GM11168 (cell line): Measurements from ENCODE around the gene PJVK.
"Not testable (repeated sequence)": the region's sequence is repeated elsewhere in the genome, so short reads cannot be mapped to it uniquely, and the experiment has no call there.

Source experiments
- in situ Hi-C: fragments of 300-500 bp; cut with MboI; formaldehyde crosslinking; loops from one replicate; pipeline ENCODE4 v1.12.0; 2022; ENCODE audit warnings: low sequenced_read_pairs; ENCODE audit not compliant: unreplicated experiment

The PJVK gene

GRCh38 chr2:178427458-178427857, 23.7 kb upstream of the PJVK start:
- in situ Hi-C loops = no loop called here

- in situ Hi-C loops = no loop called here
These were observed 22.8 kb upstream of the PJVK start for GRCh38 chr2:178428396-178428806.

GRCh38 chr2:178429336-178429735, 21.8 kb upstream of the PJVK start:
- in situ Hi-C loops = no loop called here

DNA sequence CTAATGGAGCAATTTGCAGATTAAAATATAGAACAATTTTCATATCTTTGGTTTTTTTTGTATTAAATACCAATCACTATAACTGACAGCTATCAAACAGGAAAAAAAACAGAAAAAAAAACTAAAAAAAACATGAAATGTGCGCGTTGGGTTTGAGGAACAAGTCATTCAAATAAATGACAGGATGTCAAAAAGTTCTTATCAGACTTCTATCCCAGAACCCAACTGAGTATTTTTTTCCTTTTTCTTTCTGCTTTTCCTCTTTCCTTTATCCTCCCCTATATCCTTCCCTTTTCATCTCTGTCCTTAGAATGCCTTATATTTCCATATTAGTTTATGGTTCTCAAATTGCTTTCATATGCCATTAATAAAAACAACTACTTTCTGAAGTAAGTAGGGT, 14.5 kb upstream of the PJVK start:
- in situ Hi-C loops = no loop called here

DNA sequence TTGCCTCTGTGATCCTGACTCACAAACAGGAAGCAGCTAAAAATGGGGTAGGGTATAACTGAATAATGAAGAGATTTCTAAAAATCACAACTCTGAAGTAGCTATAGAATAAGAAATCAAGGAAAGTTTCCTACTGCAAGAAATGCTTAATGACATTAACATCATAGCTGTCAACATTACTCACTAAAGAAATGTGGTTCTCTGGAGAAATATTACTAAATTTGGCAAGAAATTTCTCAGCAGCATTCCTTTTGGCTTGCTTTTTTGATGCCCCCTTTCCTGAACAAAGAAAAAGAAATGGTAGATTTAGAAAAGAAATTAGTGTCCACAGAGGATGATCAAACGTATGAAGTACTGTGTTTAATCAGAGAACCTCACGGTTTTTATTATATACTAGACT, 9.8 kb upstream of the PJVK start:
- in situ Hi-C loops = no loop called here

- in situ Hi-C loops = no loop called here
These were observed 2.1 kb upstream of the PJVK start for GRCh38 chr2:178448968-178449661.

GRCh38 chr2:178449700-178450523, 1.3 kb upstream of the PJVK start:
- in situ Hi-C loops = no loop called here

- in situ Hi-C loops = no loop called here
These were observed 729 bp upstream of the PJVK start for GRCh38 chr2:178450524-178450773.

DNA sequence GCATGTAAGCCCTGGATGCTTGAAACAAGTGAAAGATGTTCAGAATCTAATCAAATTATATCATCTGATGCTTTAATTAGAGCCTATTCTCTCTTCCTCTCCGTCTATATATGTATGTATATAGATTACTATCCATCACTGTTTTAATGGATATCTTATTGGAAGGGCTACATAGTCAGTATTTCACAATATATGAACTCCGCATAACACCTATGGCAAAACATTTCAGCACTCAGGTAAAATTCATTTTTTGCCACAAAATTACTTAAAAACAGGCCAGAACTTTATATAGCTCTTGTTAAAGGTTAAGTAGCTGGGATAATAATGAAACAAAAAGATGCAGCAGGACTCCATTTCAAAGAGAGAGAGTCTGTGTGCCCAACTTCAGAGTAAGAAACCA, 1.2 kb downstream of the PJVK start:
- in situ Hi-C loops = no loop called here

GRCh38 chr2:178452870-178453269, 1.7 kb downstream of the PJVK start:
- in situ Hi-C loops = no loop called here

- in situ Hi-C loops = no loop called here
These were observed 4.8 kb downstream of the PJVK start for GRCh38 chr2:178455947-178456346.

GRCh38 chr2:178457390-178457886, 6.3 kb downstream of the PJVK start:
- in situ Hi-C loops = no loop called here

DNA sequence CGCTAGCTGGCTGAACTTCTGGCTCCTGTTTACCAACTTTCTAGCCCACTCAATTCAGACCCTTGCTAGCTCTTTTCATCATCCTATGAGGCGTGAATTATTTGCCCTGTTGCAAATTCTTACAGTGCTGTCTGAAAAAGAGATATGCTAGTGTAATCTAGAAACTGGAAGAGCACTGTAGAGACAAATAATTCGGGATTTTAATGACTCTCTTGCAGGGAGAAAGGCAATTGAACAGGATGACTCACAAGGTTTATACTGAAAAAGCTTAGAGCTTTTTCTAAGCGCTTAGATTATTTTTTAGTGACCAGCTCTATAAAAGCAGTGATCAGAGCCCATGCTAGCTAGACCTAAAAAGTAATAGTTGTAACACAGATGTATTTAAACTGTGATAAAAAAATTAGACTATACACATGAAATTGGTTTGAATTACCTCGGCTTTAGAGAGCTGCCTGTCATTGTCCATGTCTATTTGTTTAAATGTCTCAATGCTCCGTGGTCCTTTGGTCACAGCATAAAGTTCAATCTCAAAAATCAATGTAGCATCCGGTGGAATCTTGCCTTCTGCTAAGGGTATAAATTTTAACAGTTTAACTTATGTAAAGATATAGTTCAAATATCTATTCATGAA, 18.2 kb downstream of the PJVK start:
- in situ Hi-C loops = no loop called here

- in situ Hi-C loops = not testable (repeated sequence)
These were observed 20.1 kb downstream of the PJVK start for GRCh38 chr2:178471313-178471712.

DNA sequence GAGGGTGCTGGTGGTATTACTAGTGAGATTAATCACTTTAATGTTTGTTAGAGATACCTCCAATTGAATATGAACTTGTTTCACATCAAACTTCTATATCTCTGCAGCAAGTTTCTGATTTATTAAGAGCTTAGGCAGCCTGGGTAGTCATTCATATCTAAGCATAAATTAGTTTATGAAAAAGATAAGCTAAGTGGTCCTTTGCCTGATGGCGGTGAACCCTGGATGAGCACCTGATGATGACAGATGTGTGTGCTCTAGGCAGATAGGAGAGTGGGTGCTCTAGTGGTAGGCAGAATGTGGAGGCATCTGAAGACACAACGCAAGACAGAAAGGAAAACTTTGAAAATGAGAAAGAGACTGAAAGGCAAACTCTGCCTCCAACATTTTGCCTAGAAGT, 22.2 kb downstream of the PJVK start:
- in situ Hi-C loops = no loop called here

- in situ Hi-C loops = no loop called here
These were observed 22.8 kb downstream of the PJVK start for GRCh38 chr2:178473931-178474330.

GRCh38 chr2:178474560-178474959, 23.4 kb downstream of the PJVK start:
- in situ Hi-C loops = no loop called here

GRCh38 chr2:178476477-178476876, 25.3 kb downstream of the PJVK start:
- in situ Hi-C loops = no loop called here

- in situ Hi-C loops = no loop called here
These were observed 26.4 kb downstream of the PJVK start for GRCh38 chr2:178477443-178478129.

- in situ Hi-C loops = no loop called here
These were observed 26.9 kb downstream of the PJVK start for GRCh38 chr2:178478130-178478438.
